Cardiac ventricle fibroblast (primary cell): Measurements from ENCODE around the gene MPP7. TPM values are rescaled to one million over a fixed set of nuclear protein-coding genes. Genes with fewer than 3 reads are reported as not detected.

Experiments used
- total RNA-seq: library from RNA; depleted of rRNA; stranded (reverse); fragments of >200 nt; gene quantifications from 2 replicates; pipeline ENCODE4 v1.2.3, GENCODE V29; 2015

The MPP7 gene
- total RNA-seq: not detected in 2 replicates

DNA sequence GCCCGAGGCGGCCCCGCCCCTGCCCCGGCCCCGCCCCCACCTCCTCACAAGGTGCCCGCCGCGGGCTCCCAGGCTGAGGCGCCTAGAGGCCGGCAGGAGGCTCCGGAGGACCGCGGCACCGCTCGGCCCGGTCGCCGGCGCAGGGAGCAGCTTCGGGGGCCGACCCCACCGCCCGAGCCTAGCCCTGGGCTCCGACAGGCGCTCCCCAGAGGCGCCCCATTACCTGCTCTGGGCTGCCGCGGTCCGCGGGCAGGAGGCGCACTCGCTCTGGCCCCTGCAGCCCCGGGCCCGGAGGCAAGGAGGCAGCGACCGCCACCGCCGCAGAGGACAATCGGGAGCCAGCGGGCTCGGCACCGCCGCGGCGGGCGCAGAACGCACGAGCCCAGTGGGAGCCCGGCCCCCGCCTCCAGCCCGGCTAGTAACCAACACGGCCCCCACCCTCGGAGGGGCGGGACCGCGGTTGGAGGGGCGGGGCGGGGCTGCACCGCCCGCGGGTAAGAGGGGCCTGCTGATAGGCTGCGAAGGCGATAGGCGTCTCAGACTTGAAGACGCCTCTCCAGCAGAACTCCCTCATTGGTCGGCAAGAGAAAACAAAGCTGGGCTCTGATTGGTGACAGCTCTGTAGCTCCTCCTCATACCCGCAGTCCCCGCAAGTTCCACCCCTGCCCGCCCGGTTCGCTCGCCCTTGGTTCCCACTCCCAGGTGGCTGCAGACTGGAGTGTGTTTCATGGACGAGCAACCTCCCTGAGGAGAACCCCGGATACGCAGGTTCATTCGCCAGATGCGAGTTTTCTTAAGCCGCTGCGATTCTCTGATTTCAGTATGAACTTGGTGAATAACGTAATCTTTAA, at the start of gene MPP7:
MPP7 (minus strand) TSS at position 427 of the 851 bp plus-strand sequence. CDS start 64,460 bp downstream, outside the sequence.

Other genes starting within 250 kb of the MPP7 start
- 62.4 and 67.6 TPM in 2 replicates for gene WAC, start 230.1 kb upstream of the MPP7 start, total RNA-seq